NCI-H460 (cell line): ENCODE measurements around the gene BATF3. TPM values are rescaled to one million over a fixed set of nuclear protein-coding genes. Genes with fewer than 3 reads are reported as not detected.
"Not testable (repeated sequence)": the region's sequence is repeated elsewhere in the genome, so short reads cannot be mapped to it uniquely, and the experiment has no call there.

ENCODE experiments used
- DNase-seq: peaks from one replicate; pipeline ENCODE4 v3.0.0-alpha.2; 2016; ENCODE audit warnings: low read depth; ENCODE audit errors: extremely low read depth
- total RNA-seq: library from RNA; depleted of rRNA; stranded (reverse); fragments of >200 nt; shearing (Covaris generic); gene quantifications from 2 replicates; pipeline ENCODE4 v1.2.3, GENCODE V29; 2014

BATF3 gene
- total RNA-seq, 1 experiment from 2014 or later, result 5.3 TPM

DNA sequence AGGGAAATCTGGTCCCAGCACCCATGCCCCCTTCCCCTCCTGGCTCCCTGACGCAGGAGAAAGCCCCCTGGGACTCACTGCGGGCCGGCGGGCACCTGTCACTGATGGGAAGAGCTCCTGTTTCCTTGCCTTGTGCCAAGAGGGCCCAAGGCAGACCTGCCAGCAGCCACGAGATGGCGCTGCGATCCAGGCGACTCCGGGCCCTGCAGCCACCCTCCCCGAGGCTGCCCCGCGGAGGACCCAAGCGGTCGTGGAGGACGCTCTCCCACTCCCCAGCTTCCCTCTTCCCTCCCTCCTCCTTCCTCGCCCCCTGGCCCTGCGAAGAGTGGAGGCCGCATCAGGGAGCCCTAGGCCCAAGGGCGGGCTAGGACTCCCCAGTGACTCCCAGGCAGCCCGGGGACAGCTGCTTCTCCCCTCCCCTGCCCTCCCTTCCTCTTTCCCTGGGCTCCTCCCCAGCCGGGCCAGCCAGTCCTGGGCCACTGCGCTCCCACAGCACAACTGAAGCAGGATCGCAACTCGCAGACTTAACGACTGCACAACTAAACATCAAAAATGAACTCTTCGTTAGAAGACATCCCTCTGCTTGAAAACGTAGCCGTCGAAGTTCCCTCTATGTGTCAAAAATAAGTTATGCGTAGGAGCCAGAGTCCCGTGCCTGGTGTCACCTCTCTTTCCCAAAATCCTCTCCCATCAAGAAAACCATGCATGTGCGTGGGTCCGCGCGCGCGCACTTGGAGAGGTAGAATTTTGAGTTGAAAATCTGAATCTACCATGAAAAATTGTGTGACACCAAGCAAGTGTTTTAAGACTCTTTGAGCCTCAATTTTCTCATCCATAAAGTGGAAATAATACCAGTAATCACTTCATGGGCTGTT is 34.2 kb downstream of the BATF3 start:
- DNase-seq, result peak; percentile 76

- no peak for DNase-seq
Measured at GRCh38 chr1:212664409-212665199, 35.0 kb downstream of the BATF3 start.

DNA sequence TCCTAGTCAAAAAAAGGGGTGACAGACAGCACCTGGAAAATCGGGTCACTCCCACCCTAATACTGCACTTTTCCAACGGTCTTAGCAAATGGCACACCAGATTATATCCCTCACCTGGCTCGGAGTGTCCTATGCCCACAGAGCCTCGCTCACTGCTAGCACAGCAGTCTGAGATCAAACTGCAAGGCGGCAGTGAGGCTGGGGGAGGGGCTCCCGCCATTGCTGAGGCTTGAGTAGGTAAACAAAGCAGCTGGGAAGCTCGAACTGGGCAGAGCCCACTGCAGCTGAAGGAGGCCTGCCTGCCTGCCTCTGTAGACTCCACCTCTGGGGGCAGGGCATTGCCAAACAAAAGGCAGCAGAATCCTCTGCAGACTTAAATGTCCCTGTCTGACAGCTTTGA is 41.4 kb downstream of the BATF3 start:
- DNase-seq, result not testable (repeated sequence)

GRCh38 chr1:212656730-212657129 is 42.9 kb downstream of the BATF3 start:
- no peak for DNase-seq

DNA sequence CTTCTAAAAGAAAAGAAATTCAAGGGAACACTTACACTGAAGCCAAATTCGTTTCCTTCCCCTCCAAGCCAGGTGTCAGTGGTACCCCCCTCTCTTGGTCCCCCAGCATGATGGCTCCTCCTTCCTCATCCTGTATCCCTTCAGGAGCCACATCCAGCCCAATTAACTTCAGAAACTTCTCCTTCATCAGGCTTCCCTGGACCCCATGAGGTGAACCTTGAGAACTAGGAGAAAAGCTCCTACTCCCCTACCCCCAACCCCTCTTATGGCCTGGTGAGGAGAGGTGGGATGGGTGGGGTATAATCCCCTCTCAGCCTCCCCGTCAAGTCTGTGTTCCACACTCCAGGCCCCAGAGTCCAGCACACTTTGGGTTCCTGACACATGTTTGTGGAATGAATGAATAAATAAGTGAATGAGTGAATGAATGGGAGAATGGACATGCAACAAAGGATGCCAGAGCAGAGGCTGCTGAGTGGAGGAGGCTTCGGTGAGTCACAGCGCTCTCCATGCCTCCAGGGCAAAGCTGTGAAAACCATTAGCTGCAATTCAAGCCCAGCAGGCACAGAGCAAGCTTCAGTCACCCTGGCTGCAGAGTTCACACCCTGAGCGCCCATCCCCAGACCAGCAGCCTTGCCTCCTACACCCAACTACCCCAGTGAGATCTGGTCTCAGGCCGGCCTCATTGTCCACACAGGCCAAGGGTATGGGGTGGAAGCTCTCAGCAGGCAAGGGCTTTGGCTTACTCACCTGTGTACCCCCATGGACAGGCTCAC is 43.8 kb downstream of the BATF3 start:
- DNase-seq, result no peak

- no peak for DNase-seq
Measured at GRCh38 chr1:212652609-212653008, 47.0 kb downstream of the BATF3 start.

- no peak for DNase-seq
Measured at GRCh38 chr1:212651977-212652376, 47.7 kb downstream of the BATF3 start.

DNA sequence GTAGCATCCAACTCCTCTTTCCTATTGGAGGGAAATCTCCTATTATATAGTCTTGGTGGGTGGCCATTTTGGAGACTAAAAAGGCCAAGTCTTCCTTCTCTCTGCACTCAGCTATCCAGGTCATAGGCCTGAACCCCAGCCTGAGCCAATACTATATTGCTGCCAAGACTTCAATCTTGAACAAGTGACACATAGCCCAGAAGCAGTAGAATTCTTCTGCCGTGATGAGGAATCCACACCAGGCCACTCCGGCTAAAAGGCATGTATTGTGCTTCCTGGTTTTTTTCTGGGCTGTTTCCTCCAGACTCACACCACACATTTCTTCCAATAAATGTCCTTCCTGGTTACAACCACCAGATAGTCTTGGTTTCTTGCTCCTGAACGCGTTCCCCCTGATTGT is 48.1 kb downstream of the BATF3 start:
- no peak for DNase-seq

DNA sequence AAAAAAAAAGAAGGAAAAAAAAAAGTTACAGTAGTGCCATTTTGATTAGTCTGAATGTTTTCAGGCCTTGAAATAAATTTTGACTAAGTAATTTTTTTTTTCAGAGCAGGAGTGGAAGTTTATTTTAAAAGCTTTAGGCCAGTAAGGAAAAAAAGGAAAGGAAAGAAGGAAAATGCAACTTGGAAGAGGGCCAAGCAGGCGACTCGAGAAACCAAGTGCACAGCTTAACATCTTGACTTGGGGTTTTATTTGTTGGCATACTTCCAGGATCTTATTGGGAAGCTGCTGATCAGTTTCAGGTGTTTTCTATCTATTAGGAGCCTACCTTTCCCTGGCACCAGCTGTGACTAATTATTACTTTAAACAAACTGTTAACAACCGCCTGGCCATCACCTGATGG is 49.4 kb downstream of the BATF3 start:
- no peak for DNase-seq

GRCh38 chr1:212649020-212649419 is 50.6 kb downstream of the BATF3 start:
- DNase-seq, result no peak

DNA sequence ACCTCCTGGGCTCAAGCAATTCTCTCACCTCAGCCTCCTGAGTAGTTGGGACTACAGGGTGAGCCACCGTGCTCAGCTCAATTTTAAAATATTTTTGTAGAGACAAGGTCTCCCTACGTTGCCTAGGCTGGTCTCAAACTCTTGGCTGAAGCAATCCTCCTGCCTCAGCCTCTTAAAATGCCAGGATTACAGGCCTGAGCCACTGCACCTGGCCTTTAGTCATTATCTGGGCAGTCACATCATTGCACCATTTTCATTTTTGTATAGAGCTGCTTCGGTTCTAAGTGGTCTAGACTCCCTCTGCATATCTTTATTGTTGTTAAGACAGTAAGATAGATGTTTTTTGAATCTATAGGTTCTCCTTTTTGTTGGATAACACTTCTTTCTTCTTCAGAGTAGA is 51.2 kb downstream of the BATF3 start:
- no peak for DNase-seq

DNA sequence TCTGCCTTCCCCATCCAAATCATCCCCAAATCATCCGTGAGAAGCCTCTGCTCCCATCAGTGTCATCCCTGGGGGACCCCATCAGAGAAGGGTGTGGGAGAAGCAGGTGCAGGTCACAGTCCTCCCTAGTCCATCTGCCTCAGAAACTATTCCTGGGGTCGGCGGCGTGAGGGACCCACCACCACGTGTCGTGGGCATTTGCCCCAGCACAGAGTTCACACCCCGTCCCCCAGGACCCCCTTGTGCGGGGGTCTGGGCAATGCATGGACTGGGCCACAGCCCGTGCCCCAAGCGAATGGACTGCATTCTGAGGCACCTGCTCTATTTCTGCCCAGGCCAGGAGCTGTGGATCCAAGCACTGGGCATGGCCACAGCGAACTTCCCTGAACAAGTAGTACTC is 52.6 kb downstream of the BATF3 start:
- DNase-seq, result no peak

DNA sequence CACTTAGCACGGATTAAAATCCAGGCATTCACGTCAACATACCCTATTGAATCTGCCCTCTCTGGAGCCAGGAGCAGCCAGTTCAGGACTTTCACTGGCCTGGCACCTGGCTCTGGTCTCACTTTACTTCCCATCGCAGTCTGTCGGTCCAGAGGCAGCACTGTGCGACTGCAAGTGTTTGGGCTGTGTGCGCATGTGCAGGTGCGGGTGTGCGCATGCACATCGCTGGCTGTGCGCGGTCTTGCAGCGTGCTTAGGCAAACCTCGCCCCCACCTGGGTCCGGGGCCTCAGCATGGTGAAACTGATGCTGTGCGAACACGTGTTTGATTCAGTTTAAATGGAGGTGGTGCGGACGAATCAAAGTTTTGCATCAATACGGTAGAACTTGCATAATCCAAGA is 53.1 kb downstream of the BATF3 start:
- no peak for DNase-seq

DNA sequence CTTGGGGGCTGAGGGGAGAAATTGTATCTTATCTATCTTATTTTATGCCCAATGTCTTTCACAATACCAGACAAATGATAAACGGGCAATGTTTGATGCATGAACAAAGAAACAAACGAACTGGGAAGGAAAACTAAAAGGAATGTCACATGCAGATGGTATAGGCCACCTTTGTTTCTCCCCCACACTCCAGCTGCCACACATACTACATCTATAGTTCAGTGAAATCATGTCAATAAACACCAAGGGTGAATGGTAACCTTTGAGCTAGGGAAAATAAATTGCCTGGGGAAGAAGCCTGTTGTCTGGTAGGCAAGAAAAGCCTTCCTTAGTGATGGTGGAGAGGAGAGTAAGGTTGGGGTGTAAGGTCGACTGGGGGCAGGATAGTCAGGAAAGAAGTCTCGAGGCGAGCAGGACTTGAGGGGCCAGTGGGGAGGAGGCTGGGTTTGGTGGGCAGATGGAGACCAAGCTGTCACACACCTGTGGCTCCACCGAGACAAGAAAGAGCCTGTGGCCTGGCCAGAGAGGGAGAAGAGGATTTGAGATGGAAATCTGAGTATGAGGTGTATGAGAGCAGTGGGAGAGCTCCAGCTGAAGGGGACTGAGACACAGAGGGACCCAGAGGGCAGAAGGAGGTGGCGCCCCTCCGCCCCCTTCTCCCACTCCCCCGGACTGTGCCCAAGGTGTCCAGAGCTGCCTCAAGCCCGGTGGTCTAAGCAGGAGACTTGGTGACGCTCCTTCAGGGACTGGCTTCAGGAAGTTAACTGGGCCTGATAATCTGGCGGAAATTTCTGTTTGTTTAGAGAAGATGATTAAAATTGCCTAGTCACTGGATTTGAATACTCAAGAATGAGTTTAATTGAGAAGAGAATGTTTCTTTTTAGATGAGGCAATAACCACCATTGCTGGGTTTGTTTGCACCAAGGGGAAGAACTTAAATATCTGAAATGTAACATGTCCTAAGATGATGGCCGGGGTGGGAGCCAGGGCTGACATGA is 53.8 kb downstream of the BATF3 start:
- no peak for DNase-seq

- DNase-seq, result no peak
Measured at GRCh38 chr1:212644866-212645545, 54.6 kb downstream of the BATF3 start.

- no peak for DNase-seq
Measured at GRCh38 chr1:212643877-212644276, 55.8 kb downstream of the BATF3 start.

GRCh38 chr1:212641956-212642355 is 57.7 kb downstream of the BATF3 start:
- no peak for DNase-seq

- DNase-seq, result no peak
Measured at GRCh38 chr1:212640223-212640878, 59.3 kb downstream of the BATF3 start.

DNA sequence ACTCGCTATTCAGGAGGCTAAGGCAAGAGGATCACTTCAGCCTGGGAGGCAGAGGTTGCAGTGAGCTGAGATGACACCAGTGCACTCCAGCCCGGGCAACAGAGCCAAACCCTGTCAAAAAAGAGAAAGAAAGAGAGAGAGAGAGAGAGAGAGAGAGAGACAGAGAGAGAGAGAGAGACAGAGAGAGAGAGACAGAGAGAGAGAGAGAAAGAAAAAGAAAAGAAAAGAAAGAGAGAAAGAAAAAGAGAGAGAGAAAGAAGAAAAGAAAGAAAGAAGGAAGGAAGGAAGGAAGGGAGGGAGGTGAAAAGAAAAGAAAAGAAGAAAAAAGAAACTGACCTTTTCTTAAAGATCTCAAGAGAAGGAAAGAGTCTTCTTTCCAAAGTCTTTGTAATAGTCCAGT is 60.1 kb downstream of the BATF3 start:
- not testable (repeated sequence) for DNase-seq
